Ovary (tissue), 9 donors: ENCODE measurements around the gene DOCK8. TPM values are rescaled to one million over a fixed set of nuclear protein-coding genes. Genes with fewer than 3 reads are reported as not detected.
"Not testable (repeated sequence)": the region's sequence is repeated elsewhere in the genome, so short reads cannot be mapped to it uniquely, and the experiment has no call there.

Source experiments
- DNase-seq, 5 donors: peaks; one replicate each; pipeline ENCODE4 v3.0.0-alpha.2; 2019 to 2020
- H3K27ac ChIP-seq, 2 donors: fragments of 200-600 bp; one replicate each; pipeline versions ENCODE4 v1.5.1 to v1.8.0; 2019 to 2022
- H3K27me3 ChIP-seq: fragments of 200-600 bp; one replicate; pipeline ENCODE4 v1.8.0; 2022
- H3K36me3 ChIP-seq: fragments of 200-600 bp; sonication (generic); one replicate; pipeline ENCODE4 v1.5.1; 2019
- H3K4me1 ChIP-seq: one replicate; pipeline ENCODE4 v1.8.1; 2013; ENCODE audit warnings: mild to moderate bottlenecking, moderate library complexity; ENCODE audit not compliant: insufficient read depth
- H3K4me3 ChIP-seq: fragments of 200-600 bp; sonication (generic); one replicate; pipeline ENCODE4 v1.5.1; 2017
- H3K9me3 ChIP-seq, 2 donors: fragments of 200-600 bp in 1 of 2; sonication (generic) in 1 of 2; one replicate each; pipeline versions ENCODE4 v1.5.1 to v1.8.1; 2013 to 2019; ENCODE audit warnings: mild to moderate bottlenecking in 1 of 2, moderate library complexity in 1 of 2
- CTCF ChIP-seq, 3 donors: fragments of 450-650 bp in 2 of 3; fragments of 200-600 bp in 1 of 3; IDR thresholded peaks; one replicate each; pipeline versions ENCODE4 v1.5.1 to v1.8.0; 2016 to 2022; ENCODE audit warnings: antibody characterized with exemption in 3 of 3, mild to moderate bottlenecking in 1 of 3
- EP300 ChIP-seq: sonication (generic); formaldehyde crosslinking; IDR thresholded peaks from one replicate; pipeline ENCODE4 v1.6.1; 2017; ENCODE audit warnings: antibody characterized with exemption
- POLR2A ChIP-seq: fragments of 450-650 bp; IDR thresholded peaks from one replicate; pipeline ENCODE4 v1.6.1; 2017; ENCODE audit warnings: antibody characterized with exemption, mild to moderate bottlenecking, moderate library complexity
- WGBS, 3 donors: extraction: QIAGEN DNeasy Blood & Tissue Kit in 1 of 3; methylation state at CpG; one replicate each; pipeline versions ENCODE4 v1.1.5 to v1.1.7; 2013 to 2017; 5-methylcytosine and 5-hydroxymethylcytosine counted together
- intact Hi-C, 4 donors: fragments of 100-400 bp; cut with DNase I; formaldehyde crosslinking; loops; one replicate each; pipeline versions ENCODE4 v1.11.0 to v1.15.1; 2022 to 2023
- polyA plus RNA-seq, 2 donors: library from polyadenylated mRNA; stranded (reverse); fragments of 200-250 nt in 1 of 2; fragments of 350-450 nt in 1 of 2; fragmentation: Illumina TruSeq in 1 of 2; extraction: RNeasy Lipid Tissue Mini Kit (QIAGEN cat#74804) in 1 of 2; gene quantifications; one replicate each; pipeline ENCODE4 v1.2.3, GENCODE V29; 2013 to 2014
- total RNA-seq, 7 donors: library from RNA; depleted of rRNA in 2 of 7; stranded (reverse); fragments of >200 nt in 2 of 7; fragmentation: NEBNext Ultra II Directional in 3 of 7; extraction: Animal tissue kit (Norgen Biotek cat#: 25700) in 3 of 7; gene quantifications; one replicate each; pipeline versions ENCODE4 v1.1.0 to v1.2.4, GENCODE V29; 2016 to 2023
- donor health status: DM: no; HTN: no; CAD: no; lungs with moderate emphysema.
- donor health status: DM: no; HTN: no; CAD: no.
- donor health status: Bipolar disorder and iron deficiency.
- donor health status: DM: yes; HTN: yes; CAD: no.
- donor health status: DM: no; HTN: no; CAD: no.
- donor health status: DM: yes; HTN: yes; CAD: no.

The DOCK8 gene
- total and polyA plus RNA-seq, 9 donors, result 1.4 to 12.2 (median 7.3) TPM

- Histone ChIP-seq H3K9me3 (no peaks in the 10 kb centered on the region), H3K36me3 (no peaks in the 10 kb centered on the region), H3K27me3 (no peaks in the 10 kb centered on the region), H3K4me3 (no peak overlapping the region), H3K27ac (no peak overlapping the region), H3K4me1 (no peaks in the 10 kb centered on the region)
- no peak for DNase-seq
- intact Hi-C loops, result no loop called here
- WGBS, 3 donors, result 82 to 88% (median 85%) methylated on average over 14 of the region's 14 CpGs
- TF ChIP-seq POLR2A (no peak), CTCF (IDR thresholded peaks at IDR 0.05) (no peak), EP300 (no peak)
These were observed 5.4 kb upstream of the DOCK8 start for GRCh38 chr9:209143-209758.

- peak overlapping the region in 1 of 2 donors; percentile 36 for H3K27ac ChIP-seq
- no peak overlapping the region for H3K4me3 ChIP-seq
- intact Hi-C loops, result no loop called here
- 76 to 89% (median 87%) methylated on average over 7 of the region's 7 CpGs for WGBS, 3 donors
- no peaks in the 10 kb centered on the region for H3K27me3 ChIP-seq
- no peaks in the 10 kb centered on the region for H3K36me3 ChIP-seq
- no peak for TF ChIP-seq CTCF (IDR thresholded peaks at IDR 0.05)
- TF ChIP-seq EP300, result no peak
- TF ChIP-seq POLR2A, result no peak
- no peaks in the 10 kb centered on the region for H3K9me3 ChIP-seq
- H3K4me1 ChIP-seq, result no peaks in the 10 kb centered on the region
- DNase-seq, result no peak
These were observed 3.6 kb upstream of the DOCK8 start for GRCh38 chr9:211036-211435.

- H3K4me1 ChIP-seq, result no peaks in the 10 kb centered on the region
- WGBS, 3 donors, result 23 to 36% (median 27%) methylated on average over 5 of the region's 5 CpGs
- TF ChIP-seq CTCF (IDR thresholded peaks at IDR 0.05), result no peak
- TF ChIP-seq EP300, result no peak
- H3K36me3 ChIP-seq, result no peaks in the 10 kb centered on the region
- no peak overlapping the region for H3K4me3 ChIP-seq
- intact Hi-C loops, result no loop called here
- H3K9me3 ChIP-seq, result no peaks in the 10 kb centered on the region
- DNase-seq, result peak in 1 of 5 donors; percentile 58
- no peaks in the 10 kb centered on the region for H3K27me3 ChIP-seq
- peak overlapping the region in 1 of 2 donors; percentile 50 for H3K27ac ChIP-seq
These were observed 3.1 kb upstream of the DOCK8 start for GRCh38 chr9:211557-211956.

GRCh38 chr9:212297-212696 lies 2.4 kb upstream of the DOCK8 start:
- H3K27ac ChIP-seq, result peak overlapping the region in 1 of 2 donors; percentile 50
- intact Hi-C loops, result no loop called here

GRCh38 chr9:213901-214300 lies 764 bp upstream of the DOCK8 start:
- 77 to 94% (median 86%) methylated on average over 24 of the region's 24 CpGs for WGBS, 3 donors
- H3K4me1 ChIP-seq, H3K27me3 ChIP-seq, H3K36me3 ChIP-seq, DNase-seq, H3K4me3 ChIP-seq, H3K9me3 ChIP-seq, H3K27ac ChIP-seq, intact Hi-C loops: not testable (repeated sequence)

More at GRCh38 chr9:212297-212696, 2.4 kb upstream of the DOCK8 start:
- H3K9me3 ChIP-seq, result no peaks in the 10 kb centered on the region
- no peaks in the 10 kb centered on the region for H3K27me3 ChIP-seq
- H3K36me3 ChIP-seq, result no peaks in the 10 kb centered on the region
- DNase-seq, result no peak
- TF ChIP-seq EP300 (no peak), CTCF (IDR thresholded peaks at IDR 0.05) (no peak), POLR2A (no peak)
- WGBS, 3 donors, result 80 to 88% (median 80%) methylated on average over 3 of the region's 3 CpGs
- H3K4me1 ChIP-seq, result no peaks in the 10 kb centered on the region
- no peak overlapping the region for H3K4me3 ChIP-seq
